ENCODE data around the gene ZNF583.

Gene ZNF583

DNA sequence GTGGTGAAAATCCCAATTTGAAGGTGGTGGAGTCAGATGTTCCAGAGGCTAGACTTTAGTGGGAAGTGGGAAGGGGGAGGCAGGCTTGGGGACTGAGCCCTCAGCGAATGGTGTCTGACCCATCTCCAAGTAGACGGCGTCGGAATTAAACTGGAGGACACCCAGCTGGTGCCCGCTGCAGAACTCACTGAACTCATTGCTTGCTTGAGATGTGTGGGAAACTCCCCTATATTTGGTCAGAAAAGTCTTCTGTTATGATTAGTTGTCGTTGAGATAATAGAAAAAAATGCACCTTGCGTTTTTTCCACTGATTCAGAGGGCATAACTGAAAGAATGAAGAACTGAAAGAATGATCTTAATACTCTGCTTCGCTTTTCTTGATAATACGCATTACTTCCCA is 871 bp upstream of the ZNF583 start:
- peak overlapping the region; percentile 68 for H3K4me3 ChIP-seq (ENCODE audit: low read depth, low read length)
- DNase-seq (ENCODE audit: low read depth), result no peak
- TF ChIP-seq, protein P1, sequence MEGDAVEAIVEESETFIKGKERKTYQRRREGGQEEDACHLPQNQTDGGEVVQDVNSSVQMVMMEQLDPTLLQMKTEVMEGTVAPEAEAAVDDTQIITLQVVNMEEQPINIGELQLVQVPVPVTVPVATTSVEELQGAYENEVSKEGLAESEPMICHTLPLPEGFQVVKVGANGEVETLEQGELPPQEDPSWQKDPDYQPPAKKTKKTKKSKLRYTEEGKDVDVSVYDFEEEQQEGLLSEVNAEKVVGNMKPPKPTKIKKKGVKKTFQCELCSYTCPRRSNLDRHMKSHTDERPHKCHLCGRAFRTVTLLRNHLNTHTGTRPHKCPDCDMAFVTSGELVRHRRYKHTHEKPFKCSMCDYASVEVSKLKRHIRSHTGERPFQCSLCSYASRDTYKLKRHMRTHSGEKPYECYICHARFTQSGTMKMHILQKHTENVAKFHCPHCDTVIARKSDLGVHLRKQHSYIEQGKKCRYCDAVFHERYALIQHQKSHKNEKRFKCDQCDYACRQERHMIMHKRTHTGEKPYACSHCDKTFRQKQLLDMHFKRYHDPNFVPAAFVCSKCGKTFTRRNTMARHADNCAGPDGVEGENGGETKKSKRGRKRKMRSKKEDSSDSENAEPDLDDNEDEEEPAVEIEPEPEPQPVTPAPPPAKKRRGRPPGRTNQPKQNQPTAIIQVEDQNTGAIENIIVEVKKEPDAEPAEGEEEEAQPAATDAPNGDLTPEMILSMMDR (IDR thresholded peaks at IDR 0.05; ENCODE audit: low read depth, low read length, missing control alignments), result no peak

GRCh38 chr19:56404705-56405056 is 549 bp downstream of the ZNF583 start:
- peak overlapping the region; percentile 68 for H3K4me3 ChIP-seq (ENCODE audit: low read depth, low read length)

DNA sequence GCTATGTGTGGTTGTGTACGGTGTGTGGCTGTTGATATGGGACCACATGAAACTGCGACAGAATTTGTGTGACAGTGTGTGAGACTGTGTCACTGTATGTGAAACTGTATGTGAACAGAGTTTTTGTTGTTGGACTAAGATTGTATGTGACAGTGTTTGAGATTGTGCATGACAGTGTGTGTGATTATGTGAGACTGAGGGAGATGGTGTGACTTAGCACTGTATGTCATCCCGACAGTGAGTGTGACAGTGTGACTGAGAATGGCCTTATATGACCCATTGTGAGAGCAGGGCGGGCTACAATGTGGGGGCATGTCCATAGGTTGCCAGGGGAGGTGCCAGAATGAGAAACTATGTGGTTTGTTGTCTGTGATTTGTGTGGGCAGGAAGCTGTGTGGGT is 930 bp downstream of the ZNF583 start:
- TF ChIP-seq, protein P1 (IDR thresholded peaks at IDR 0.05; ENCODE audit: low read depth, low read length, missing control alignments), result no peak
- H3K4me3 ChIP-seq (ENCODE audit: low read depth, low read length), result peak overlapping the region; percentile 68; the same call in 1 of the 2 replicates
- DNase-seq (ENCODE audit: low read depth), result no peak

More at GRCh38 chr19:56404705-56405056, 549 bp downstream of the ZNF583 start:
- peak; percentile 7 for DNase-seq (ENCODE audit: low read depth)
- TF ChIP-seq, protein P1 (IDR thresholded peaks at IDR 0.05; ENCODE audit: low read depth, low read length, missing control alignments), result no peak

DNA sequence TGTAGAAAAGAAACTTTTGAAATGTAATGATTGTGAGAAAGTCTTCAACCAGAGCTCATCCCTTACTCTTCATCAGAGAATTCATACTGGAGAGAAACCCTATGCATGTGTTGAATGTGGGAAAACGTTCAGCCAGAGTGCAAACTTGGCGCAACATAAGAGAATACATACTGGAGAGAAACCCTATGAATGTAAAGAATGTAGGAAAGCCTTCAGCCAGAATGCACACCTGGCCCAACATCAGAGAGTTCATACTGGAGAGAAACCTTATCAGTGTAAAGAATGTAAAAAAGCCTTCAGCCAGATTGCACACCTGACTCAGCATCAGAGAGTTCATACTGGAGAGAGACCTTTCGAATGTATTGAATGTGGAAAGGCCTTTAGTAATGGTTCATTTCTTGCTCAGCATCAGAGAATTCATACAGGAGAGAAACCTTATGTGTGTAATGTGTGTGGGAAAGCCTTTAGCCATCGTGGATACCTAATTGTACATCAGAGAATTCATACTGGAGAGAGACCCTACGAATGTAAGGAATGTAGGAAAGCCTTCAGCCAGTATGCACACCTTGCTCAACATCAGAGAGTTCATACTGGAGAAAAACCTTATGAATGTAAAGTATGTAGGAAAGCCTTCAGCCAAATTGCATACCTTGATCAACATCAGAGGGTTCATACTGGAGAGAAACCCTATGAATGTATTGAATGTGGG is 19.3 kb downstream of the ZNF583 start:
- TF ChIP-seq, protein P1 (IDR thresholded peaks at IDR 0.05; ENCODE audit: low read depth, low read length, missing control alignments), result no peak
- H3K4me3 ChIP-seq (ENCODE audit: low read depth, low read length), result no peak overlapping the region
- no peak for DNase-seq (ENCODE audit: low read depth)

- TF ChIP-seq, protein P1 (IDR thresholded peaks at IDR 0.05; ENCODE audit: low read depth, low read length, missing control alignments), result no peak
- H3K4me3 ChIP-seq (ENCODE audit: low read depth, low read length), result no peak overlapping the region
- no peak for DNase-seq (ENCODE audit: low read depth)
These were observed 19.8 kb downstream of the ZNF583 start for GRCh38 chr19:56423985-56424353.

- no peak overlapping the region for H3K4me3 ChIP-seq (ENCODE audit: low read depth, low read length)
- no peak for DNase-seq (ENCODE audit: low read depth)
- TF ChIP-seq, protein P1 (IDR thresholded peaks at IDR 0.05; ENCODE audit: low read depth, low read length, missing control alignments), result no peak
These were observed 37.2 kb downstream of the ZNF583 start for GRCh38 chr19:56441206-56441792.

- TF ChIP-seq, protein P1 (IDR thresholded peaks at IDR 0.05; ENCODE audit: low read depth, low read length, missing control alignments), result no peak
- H3K4me3 ChIP-seq (ENCODE audit: low read depth, low read length), result no peak overlapping the region
- no peak for DNase-seq (ENCODE audit: low read depth)
These were observed 70.2 kb downstream of the ZNF583 start for GRCh38 chr19:56474308-56474707.

Data from GM12864 (cell line).